Measurements from ENCODE around the gene SH2B3.

SH2B3 gene

DNA sequence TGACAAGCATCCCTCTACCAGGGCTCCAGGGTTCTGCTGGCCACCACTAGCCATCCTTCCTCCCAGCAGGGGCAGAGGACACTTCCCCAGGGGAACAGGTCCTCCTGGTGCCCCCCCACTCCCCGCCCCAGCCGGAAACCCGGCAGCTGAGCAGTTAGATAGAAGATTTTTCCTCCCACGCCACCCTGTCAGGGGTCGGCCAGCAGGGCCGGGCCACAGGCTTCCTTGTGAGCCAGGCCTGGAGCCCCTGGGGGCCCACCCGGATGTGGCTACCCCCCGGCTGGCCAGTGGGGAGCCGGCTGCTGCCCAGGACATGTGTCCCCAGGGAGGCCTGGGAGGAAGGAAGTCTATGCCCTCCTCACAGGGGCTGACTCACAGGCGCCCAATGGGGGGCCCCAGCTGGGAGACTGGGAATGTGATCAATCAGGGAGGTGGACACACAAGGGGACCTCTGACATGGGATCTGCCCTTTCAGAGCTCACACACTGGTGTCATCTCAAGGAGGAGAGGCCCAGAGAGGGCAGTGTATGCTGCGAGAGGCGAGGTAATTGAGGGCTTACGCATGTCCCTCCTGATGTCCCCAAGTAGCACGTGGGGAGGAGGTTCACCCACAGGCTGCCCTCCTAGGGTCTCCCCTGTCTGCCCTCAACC is 4.2 kb downstream of the SH2B3 start:
- DNase-seq: no peak

DNA sequence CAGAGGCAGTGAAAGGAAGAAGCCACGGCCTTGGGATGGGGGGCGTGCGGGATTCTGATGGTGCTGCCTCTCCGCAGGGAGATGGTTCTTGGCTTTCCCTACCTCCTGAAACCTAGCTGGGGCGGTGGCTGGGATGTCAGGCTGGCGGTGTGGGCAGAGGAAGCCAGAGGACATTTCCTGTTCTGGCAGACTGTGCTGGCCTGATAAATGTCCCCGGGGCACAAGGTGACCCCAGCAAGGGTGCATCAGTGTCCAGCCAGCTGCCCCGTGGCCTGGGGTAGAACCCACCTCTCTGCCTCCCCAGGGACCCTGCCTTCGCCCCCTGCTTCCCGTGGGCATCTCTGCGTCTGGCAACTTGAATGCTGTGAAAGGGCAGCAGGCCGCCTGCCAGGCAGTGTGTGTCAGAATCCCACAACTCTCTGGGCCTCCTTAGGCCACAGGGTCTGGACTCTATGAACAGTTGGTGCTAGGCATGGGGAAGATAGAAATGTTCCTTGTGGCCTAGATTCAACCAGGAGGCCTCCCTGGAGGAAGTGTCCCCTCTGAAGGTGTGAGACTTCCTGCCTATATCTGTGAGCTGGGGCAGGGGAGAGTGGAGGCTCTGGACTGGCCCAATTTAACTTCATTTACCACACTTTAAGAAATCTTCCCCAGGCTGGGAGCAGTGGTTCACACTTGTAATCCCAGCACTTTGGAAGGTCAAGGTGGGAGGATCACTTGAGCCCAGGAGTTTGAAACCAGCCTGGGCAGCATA is 4.9 kb downstream of the SH2B3 start:
- DNase-seq: no peak

DNA sequence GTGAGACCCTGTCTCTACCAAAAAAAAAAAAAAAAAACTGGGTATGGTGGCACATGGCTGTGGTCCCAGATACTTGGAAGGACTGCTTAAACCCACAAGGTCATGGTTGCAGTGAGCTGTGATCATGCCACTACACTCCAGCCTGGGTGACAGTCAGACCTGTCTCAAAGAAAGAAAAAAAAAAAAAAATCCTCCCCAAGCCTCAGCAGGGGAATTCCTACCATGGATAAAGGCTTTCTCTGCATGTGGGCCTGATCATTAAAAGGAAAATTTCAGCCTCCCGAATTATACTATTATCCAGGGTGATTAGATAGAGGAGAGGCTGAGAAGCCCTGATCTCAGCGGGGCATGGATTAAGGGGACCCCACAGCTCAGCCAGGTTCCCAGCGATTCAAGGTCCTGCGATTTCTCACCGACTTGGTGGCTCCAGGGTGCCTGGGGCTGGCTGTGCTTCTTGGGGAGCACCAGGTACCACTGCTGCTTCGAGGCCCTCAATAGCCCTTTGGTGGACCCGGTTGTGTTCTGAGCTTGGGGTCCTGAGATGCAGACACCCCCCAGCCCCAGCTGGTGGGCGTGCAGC is 5.6 kb downstream of the SH2B3 start:
- DNase-seq: no peak

DNA sequence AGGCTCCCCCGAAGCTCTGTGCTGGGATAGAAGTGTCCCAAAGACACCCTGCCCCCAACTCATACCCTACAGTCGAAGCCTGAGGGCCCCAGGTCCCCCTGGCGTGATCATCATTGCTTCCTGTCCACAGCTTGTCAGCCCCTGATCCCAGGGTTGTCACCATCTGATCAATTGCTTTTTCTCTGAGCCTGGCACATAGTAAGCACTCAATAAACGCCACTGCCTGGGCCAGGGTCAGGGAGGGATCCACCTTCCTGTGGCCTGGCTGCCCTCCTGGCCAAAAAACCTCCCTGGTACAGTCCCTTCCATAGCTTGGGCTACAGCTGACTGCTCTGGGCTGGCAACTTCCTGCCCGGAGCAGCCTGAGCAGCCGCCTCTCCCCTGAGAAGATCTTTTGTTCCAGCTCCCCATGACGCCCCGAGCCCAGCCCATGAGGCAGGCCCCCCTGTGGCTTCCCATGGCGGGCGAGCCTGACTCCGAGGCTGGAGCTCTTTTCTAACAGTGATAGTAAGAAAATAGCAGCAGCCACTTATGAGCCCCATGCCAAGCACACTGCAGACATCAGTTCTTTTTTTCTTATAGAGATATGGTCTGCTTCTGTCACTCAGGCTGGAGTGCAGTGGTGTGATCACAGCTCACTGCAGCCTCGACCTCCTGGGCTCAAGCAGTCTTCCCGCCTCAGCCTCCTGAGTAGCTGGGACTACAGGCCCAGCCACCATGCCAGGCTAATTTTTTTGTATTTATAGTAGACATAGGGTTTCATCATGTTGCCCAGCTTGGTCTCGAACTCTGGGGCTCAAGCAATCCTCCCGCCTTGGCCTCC is 6.5 kb downstream of the SH2B3 start:
- DNase-seq: no peak

DNA sequence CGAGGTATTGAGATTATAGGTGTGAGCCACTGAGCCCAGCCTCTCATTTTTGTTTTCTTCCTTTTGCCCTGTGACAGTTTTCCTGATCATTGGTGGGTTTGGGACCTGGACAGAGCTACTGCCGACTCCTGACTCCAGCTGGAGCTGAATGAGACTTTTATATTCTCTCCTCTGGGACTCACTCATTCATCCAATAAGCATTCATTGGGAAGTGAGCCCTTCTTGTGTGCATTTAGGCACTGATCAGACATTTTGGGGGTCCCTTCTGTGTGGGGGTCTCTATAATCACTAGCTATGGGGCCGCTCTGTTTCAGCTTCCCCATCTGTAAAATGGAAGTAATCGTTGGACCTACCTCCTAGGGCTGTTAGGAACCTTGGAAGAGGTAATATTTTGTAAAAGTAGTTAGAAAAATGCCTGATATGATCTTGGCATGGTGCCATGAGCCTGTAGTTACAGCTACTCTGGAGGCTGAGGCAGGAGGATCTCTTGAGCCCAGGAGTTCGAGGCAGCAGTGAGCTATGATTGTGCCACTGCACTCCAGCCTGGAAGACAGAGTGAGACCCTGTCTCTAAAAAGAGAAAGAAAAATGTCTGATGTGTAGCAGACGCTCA is 7.2 kb downstream of the SH2B3 start:
- DNase-seq: peak; percentile 26

DNA sequence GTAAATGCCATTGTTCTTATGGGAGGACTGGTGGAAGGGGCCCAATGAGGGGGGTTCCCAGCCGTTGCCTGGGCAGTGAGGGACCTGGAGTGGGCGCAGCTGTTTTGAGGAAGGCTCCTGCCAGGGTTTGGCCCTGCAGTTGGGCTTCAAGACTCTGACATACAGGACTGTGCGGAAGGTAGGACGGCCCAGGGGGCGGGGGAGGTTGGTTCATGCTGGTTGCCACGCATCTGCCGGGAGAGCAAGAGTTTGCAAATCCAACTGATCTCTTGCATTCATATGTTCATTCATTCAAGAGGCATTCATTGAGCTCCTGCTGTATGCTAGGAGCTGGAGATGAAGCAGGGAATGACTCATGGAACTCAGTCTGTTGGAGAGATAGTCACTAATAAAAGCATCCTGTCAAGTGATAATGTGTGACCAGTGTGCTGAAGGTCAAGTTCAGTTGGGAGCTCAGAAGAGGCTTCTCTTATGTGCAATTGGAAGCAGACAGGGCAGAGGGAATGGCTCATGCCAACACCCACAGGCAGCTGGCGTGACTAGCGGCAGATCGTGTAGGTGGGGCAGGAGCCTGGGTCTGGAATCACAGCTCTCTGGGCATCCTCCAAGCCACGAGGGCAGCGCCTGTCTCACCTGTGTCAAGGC is 7.8 kb downstream of the SH2B3 start:
- DNase-seq: peak; percentile 48

DNA sequence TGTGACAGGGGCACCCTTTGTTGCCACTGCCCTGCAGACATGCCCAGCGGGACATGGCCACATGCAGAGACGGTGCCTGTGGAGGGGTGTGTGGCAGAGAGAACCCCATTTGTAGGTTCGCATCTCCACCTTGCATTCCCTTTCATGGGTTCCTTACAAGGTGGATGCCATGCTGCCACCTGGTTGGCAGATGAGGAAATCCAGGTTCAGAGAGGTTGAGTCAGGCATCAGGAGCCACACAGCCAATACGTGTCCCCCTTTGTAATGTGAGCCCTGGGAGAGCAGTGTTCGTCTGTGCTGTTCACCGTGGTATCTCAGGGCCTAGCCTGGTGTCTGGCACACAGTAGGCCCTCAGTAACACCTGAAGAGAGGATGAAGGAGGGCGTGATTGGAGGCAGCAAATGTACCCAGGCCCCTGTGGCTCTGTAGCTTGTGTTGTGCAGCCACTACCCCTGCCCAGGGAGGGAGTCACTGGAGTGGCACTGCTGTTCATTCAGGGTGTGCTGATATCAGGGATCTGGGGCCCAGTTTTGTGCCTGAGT is 9.1 kb downstream of the SH2B3 start:
- DNase-seq: no peak

DNA sequence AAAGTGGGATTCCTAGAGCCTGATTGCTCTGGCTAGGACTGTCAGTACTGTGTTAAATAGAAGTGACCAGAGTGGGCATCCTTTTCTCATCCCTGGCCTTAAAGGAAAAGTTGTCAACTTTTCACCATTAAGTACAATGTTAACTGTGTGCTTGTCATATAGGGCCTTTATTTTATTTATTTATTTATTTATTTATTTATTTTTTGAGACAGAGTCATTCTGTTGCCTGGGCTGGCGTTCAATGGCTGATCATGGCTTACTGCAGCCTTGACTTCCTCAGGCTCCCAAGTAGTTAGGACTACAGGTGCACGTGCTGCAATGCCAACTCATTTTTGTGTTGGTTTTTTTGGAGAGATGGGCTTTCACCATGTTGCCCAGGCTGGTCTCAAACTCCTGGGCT is 11.6 kb downstream of the SH2B3 start:
- DNase-seq: no peak

DNA sequence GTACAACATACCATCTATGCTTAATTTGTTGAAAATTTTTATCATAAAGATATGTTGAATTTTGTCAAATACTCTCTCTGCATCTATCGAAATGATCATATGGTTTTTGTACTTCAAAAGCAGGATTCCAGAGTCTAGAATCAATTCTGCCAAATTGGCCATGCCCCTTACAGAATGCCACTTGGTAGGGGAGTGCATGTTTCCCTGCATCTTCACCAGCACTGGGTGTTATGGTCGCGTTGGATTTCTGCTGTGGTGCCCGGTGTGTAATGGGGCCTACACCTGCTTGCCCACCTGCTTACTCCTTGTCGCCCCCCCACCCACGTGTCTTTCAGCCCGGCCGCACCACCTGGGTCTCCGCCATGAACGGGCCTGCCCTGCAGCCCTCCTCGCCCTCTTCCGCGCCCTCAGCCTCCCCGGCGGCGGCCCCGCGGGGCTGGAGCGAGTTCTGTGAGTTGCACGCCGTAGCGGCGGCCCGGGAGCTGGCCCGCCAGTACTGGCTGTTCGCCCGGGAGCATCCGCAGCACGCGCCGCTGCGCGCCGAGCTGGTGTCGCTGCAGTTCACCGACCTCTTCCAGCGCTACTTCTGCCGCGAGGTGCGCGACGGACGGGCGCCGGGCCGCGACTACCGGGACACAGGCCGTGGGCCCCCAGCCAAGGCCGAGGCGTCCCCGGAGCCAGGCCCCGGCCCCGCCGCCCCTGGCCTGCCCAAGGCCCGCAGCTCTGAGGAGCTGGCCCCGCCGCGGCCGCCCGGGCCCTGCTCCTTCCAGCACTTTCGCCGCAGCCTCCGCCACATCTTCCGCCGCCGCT is 12.3 kb downstream of the SH2B3 start:
- no peak for DNase-seq

DNA sequence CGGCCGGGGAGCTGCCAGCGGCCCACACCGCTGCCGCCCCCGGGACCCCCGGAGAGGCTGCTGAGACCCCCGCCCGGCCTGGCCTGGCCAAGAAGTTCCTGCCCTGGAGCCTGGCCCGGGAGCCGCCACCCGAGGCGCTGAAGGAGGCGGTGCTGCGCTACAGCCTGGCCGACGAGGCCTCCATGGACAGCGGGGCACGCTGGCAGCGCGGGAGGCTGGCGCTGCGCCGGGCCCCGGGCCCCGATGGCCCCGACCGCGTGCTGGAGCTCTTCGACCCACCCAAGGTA is 12.8 kb downstream of the SH2B3 start:
- DNase-seq: no peak

DNA sequence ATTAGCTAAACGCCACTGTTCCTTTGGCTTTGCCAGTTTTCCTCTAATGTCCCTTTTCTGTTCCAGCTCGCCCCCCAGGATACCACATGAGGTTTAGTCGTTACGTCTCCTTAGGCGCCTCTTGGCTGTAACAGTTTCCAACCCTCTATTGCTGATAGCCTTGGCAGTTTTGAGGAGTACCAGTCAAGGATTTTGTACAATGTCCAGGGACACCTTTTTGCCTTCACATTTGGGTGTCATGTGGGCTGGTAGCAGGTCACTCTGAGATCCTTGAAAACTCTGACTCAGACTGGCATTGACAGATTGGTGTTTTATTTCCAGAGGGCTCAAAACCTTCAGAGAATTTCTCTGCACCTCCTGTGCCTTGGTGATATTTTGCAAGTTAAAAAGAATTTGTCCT is 14.1 kb downstream of the SH2B3 start:
- no peak for DNase-seq

DNA sequence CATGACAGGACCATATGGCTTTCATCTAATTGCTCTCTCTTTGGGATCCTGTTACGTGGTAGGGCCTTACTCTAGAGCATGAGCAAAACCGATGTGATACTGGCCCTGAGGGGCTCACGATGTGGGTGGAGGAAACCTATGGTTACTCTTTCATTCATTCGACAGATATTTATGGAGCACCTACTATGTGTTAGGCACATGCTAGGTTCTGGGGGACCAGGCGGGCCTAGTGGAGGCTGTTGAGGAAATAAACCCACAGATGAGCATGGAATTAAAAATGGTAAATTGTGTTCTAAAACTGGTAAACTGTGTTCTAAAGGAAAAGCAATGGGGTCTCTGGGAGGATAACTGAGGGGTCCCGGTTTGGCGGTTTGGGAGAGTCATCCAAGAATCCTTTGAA is 14.8 kb downstream of the SH2B3 start:
- DNase-seq: no peak

DNA sequence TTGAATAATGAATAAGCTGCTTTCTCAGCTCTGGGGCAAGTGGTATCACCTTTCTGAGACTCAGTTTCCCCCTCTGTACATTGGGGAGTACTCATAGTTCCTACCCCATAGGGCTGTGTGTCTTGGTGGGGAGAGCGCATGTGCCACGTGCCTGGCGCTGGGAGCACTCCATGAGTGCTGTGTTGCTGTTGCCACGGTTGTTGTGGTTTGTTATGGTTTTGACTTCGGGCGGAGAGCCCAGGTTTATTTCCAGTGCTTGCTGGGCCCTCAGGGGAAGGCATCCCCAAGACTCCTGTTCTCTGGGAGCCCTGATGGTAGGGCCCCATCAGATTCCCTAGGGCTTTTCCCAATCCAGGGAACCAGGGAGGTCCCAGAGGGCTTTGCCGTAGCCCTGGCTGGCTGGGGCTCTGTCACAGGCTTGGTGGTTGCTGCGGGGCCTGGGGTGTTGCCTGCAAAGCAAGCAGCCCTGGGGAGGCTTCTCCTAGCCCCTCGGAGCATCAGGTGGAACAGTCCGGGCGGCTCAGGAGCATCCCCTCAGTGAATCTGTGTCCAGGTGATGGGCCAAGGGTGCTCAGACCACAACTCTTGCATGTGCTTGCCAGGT is 18.6 kb downstream of the SH2B3 start:
- DNase-seq: no peak

DNA sequence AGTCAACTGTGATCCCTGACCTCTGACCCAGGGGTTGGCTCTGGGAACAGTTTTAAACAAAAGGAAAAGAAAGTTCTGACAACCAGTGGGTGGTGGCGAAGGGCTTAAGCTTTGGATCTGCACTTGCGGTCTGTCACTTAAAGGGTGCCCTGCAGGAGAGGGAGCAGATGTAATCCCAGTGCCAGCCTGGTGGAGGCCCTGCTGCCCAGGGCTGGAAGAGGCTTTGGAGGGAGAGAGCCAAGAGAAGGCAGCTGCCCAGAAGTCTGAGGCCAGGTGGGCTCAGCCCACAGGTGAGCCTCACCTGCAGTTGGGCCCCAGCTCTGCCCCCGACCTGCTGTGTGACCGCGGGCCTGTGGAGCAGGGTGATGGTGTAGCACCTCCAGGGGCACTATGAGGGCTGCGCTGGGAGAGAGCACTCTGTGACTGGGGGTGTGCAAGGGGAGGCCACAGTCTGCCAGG is 19.1 kb downstream of the SH2B3 start:
- DNase-seq: peak; percentile 25

DNA sequence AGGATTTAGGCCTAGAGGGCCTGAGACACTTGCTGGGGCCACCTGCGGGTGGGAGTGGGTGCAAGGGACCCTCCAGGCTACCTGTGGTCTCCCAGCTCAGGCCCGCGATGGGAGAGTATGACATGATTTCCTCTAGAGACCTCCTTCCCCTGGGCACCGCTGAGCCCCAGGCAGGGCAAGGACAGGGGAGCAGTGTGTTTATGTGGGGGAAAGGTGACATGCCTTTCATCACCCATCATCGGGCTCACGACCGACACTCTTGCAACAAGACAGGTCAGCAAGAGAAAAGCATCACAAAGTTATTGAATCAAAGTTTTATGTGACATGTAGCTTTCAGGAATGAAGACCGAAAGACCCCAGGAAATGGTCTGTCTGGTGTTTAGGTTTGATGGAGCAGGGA is 19.9 kb downstream of the SH2B3 start:
- DNase-seq: no peak

DNA sequence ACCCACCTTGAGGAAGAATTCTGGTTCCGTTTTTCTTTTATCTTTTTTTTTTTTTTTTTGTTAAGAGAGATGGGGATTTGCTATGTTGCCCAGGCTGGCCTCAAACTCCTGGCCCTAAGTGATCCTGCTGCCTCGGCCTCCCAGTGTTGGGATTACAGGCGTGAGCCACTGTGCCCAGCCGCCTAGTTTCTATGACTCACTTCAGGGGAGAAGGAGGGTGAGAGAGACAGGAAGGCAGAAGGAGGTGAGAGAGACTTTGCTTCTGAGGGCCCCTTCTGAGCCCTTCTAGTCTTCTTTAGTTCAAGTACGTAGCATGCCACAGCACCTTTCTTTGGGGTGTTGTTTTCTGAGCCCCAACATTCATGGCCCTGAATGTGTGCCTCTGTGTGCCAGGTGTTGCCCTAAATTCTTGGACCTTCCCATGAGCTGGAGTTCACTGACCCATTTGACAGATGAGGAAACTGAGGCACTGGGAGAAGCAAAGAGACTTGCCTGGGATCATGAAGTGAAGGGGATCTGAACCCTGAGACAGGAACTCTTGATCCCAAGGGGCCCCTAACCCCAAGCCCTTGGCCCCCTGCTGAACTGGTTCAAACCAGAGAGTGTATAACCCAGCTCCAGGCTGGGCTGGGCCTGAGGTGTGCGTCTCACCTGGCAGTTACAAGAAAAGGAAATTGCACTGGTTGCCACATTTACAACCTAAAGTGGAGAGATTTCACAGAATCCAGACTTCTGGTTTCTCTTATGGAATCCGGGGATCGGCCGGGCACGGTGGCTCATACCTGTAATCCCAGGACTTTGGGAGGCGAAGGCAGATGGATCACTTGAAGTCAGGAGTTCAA is 20.8 kb downstream of the SH2B3 start:
- no peak for DNase-seq

DNA sequence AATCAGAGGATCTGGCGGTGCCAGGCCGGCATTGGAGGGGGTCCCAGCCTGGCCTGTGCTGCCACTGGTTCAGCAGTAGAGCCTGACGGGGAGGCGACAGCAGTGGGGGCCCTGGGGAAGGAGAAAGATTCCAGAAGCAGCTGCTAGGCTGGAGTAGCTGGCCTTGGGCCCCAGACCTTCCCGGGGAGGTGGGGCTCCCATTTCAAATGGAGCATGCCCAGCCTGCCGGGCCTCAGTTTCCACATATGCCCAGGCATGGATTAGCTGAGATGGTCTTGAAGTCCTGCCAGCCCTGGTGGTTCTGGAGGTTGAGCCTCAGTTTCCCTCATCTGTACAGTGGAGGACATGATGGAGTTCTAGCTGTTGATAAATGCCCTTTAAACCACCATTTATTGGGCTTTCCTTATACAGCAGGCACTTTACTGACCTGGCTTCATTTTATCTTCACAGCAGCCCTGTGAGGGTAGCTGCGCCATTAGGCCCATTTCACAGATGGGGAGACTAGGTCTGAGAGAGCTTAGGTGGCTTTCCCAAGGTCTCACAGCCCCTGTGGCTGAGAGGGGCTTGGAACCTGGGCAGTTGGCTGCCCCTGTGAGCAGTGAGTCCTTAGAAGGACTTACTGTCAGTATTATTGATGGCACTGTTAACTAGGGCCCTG is 21.8 kb downstream of the SH2B3 start:
- DNase-seq: no peak

DNA sequence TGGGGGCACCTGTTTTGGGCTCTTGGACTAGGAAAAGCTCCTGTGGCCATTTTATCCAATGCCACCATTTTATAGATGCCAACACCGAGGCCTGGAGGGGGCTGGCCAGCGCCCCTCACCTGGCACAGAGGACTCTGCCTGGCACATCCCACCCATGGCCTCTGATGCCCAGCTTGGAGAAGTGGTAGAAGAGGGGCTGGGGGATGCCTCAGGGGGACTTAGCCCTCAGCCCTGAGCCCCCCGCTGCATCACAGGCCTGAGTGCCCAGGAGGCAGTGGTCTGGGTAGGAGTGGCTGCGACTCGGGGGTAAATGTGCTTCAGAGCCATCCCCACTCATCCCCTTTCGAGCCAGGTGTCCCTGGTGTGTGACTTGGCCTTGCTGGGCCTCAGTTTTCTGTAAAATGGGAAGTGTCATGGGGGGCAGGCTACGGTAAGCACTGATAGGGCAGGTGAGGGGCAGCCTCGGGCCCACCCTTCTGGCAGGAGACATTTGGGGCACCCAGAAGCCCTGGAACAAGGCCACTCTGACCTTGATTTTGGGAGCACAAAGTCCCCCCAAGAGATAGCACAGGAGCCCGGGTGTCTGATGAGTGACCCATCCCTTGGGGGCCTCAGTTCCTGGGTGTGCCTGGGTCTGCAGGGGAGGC is 22.5 kb downstream of the SH2B3 start:
- no peak for DNase-seq

DNA sequence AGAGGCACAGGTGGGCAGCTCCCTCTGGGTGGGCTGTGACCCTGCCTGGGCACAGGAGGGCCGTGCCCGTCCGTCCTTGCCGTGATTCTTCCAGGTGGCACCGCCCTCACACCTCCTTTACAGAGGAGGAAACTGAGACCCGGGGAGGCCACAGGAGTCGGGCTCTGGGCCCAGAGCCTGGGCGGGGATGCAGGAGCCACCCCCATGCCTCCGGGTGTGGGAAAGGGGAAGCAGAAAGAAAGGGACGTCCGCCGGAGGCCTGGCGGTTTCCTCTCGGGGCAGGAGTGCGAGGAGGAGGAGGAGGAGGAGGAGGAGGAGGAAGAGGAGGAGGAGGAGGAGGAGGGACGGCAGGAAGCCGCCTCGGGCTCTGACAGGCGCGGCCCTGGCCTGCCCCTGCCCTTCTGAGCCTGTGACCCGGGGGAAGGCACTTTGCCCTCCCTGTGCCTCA is 23.0 kb downstream of the SH2B3 start:
- DNase-seq: no peak
